H1 (cell line): ENCODE data around the gene ACSL6. TPM values are rescaled to one million over a fixed set of nuclear protein-coding genes. Genes with fewer than 3 reads are reported as not detected.

Experiments used
- CTCF ChIA-PET: fragments of 300-600 bp; sonication (Branson Sonifier 250); formaldehyde crosslinking; loops from one replicate; lab custom pipeline; 2021; ENCODE audit not compliant: partially characterized antibody; lab: Charles Lee
- POLR2A ChIA-PET: fragments of 300-600 bp; sonication (Branson Sonifier 250); formaldehyde crosslinking; loops from one replicate; lab custom pipeline; 2021; ENCODE audit warnings: inconsistent platforms; ENCODE audit not compliant: partially characterized antibody; lab: Charles Lee
- DNase-seq, 2 experiments: peaks; one replicate each; pipeline versions ENCODE4 v3.0.0 to v3.0.0-alpha.2; 2010 to 2022; ENCODE audit warnings: low spot score in 2 of 2, low read depth in 1 of 2, mixed read lengths in 1 of 2
- FAIRE-seq: peaks from 2 replicates; lab custom pipeline; 2011; peaks lifted over from hg19 to GRCh38; lab: Jason Lieb, UNC
- H2AFZ ChIP-seq: 2 replicates; pipeline ENCODE4 v1.8.1; 2012; ENCODE audit warnings: low read length, inconsistent platforms
- H2AK5ac ChIP-seq: 2 replicates; pipeline ENCODE4 v1.6.1; 2013; ENCODE audit warnings: low read depth, low read length
- H2BK120ac ChIP-seq: replicated peaks from 2 replicates; pipeline ENCODE3; 2013; ENCODE audit warnings: low read depth, low read length, inconsistent platforms
- H2BK12ac ChIP-seq: 2 replicates; pipeline ENCODE4 v1.6.1; 2013; ENCODE audit warnings: low read depth, low read length
- H2BK15ac ChIP-seq: 2 replicates; pipeline ENCODE4 v1.6.1; 2013; ENCODE audit warnings: low read length
- H2BK20ac ChIP-seq: 2 replicates; pipeline ENCODE4 v1.6.1; 2013; ENCODE audit warnings: low read length
- H2BK5ac ChIP-seq: 2 replicates; pipeline ENCODE4 v1.6.1; 2013; ENCODE audit warnings: low read depth, low read length
- H3K14ac ChIP-seq: 2 replicates; pipeline ENCODE4 v1.6.1; 2013; ENCODE audit warnings: inconsistent platforms; ENCODE audit not compliant: insufficient read length
- H3K18ac ChIP-seq: 2 replicates; pipeline ENCODE4 v1.6.1; 2013; ENCODE audit warnings: low read length; ENCODE audit errors: extremely low read depth
- H3K23ac ChIP-seq: 2 replicates; pipeline ENCODE4 v1.6.1; 2013; ENCODE audit warnings: inconsistent platforms; ENCODE audit not compliant: insufficient read length
- H3K23me2 ChIP-seq: 2 replicates; pipeline ENCODE4 v1.6.1; 2013; ENCODE audit warnings: low read depth, low read length
- H3K27ac ChIP-seq: 2 replicates; pipeline ENCODE4 v1.6.1; 2011; ENCODE audit warnings: low read depth, low read length, inconsistent platforms
- H3K27me3 ChIP-seq, 4 experiments: replicated peaks in 1 of 4; 1 replicate in 1 of 4; 2 replicates in 3 of 4; pipeline versions ENCODE4 v1.6.1 to v1.8.1; 2011 to 2013; ENCODE audit warnings: low read length in 3 of 4, mild to moderate bottlenecking in 3 of 4, inconsistent platforms in 2 of 4, mixed read lengths in 2 of 4, moderate library complexity in 1 of 4; ENCODE audit not compliant: control insufficient read depth in 3 of 4, insufficient read depth in 3 of 4; ENCODE audit errors: extremely low read depth in 1 of 4
- H3K36me3 ChIP-seq, 4 experiments: 2 replicates each; pipeline versions ENCODE4 v1.6.1 to v1.8.1; 2011 to 2013; ENCODE audit warnings: mild to moderate bottlenecking in 4 of 4, low read length in 3 of 4, moderate library complexity in 2 of 4, control low read depth in 1 of 4, inconsistent platforms in 1 of 4; ENCODE audit not compliant: insufficient read depth in 4 of 4, control insufficient read depth in 2 of 4
- H3K4ac ChIP-seq: replicated peaks from 2 replicates; pipeline ENCODE3; 2013; ENCODE audit warnings: low read length, low read depth, mixed read lengths, inconsistent platforms; ENCODE audit not compliant: insufficient read length
- H3K4me1 ChIP-seq, 4 experiments: replicated peaks in 1 of 4; 1 replicate in 1 of 4; 2 replicates in 3 of 4; pipeline versions ENCODE4 v1.6.1 to v1.8.1; 2011 to 2013; ENCODE audit warnings: low read length in 3 of 4, inconsistent platforms in 2 of 4, mixed read lengths in 1 of 4; ENCODE audit not compliant: insufficient read depth in 4 of 4, control insufficient read depth in 3 of 4
- H3K4me2 ChIP-seq, 2 experiments: 2 replicates each; pipeline versions ENCODE4 v1.6.1 to v1.8.1; 2011 to 2013; ENCODE audit warnings: low read depth in 2 of 2, low read length in 2 of 2, control low read depth in 1 of 2, inconsistent platforms in 1 of 2, mild to moderate bottlenecking in 1 of 2; ENCODE audit not compliant: insufficient read depth in 1 of 2
- H3K4me3 ChIP-seq, 4 experiments: fragments of 200-600, 300-600 bp in 1 of 4; sonication (generic), shearing (Covaris generic), sonication (Bioruptor Twin) in 1 of 4; 2 replicates each; pipeline versions ENCODE4 v1.5.1 to v1.8.1; 2011 to 2016; ENCODE audit warnings: low read length in 4 of 4, low read depth in 3 of 4, control low read depth in 2 of 4, inconsistent platforms in 2 of 4, mild to moderate bottlenecking in 2 of 4, mixed read lengths in 1 of 4, moderate library complexity in 1 of 4; ENCODE audit not compliant: insufficient read depth in 2 of 4; ENCODE audit errors: extremely low read depth in 1 of 4
- H3K56ac ChIP-seq: replicated peaks from 2 replicates; pipeline ENCODE3; 2013; ENCODE audit warnings: low read depth, mild to moderate bottlenecking, mixed read lengths, low read length, inconsistent platforms; ENCODE audit not compliant: insufficient read length
- H3K79me1 ChIP-seq: 2 replicates; pipeline ENCODE4 v1.6.1; 2013; ENCODE audit warnings: low read depth, low read length, control low read depth
- H3K79me2 ChIP-seq, 2 experiments: 2 replicates each; pipeline versions ENCODE4 v1.6.1 to v1.8.1; 2012 to 2013; ENCODE audit warnings: low read length in 2 of 2, mild to moderate bottlenecking in 2 of 2, inconsistent platforms in 1 of 2; ENCODE audit not compliant: insufficient read depth in 2 of 2, control insufficient read depth in 1 of 2
- H3K9ac ChIP-seq, 4 experiments: replicated peaks in 1 of 4; 1 replicate in 1 of 4; 2 replicates in 3 of 4; pipeline versions ENCODE4 v1.6.1 to v1.8.1; 2011 to 2013; ENCODE audit warnings: low read depth in 3 of 4, low read length in 3 of 4, control low read depth in 2 of 4, mild to moderate bottlenecking in 2 of 4, moderate library complexity in 2 of 4, inconsistent platforms in 1 of 4; ENCODE audit errors: extremely low read depth in 1 of 4
- H3K9me3 ChIP-seq, 2 experiments: 2 replicates each; pipeline versions ENCODE4 v1.6.1 to v1.8.1; 2012 to 2013; ENCODE audit warnings: mild to moderate bottlenecking in 2 of 2, moderate library complexity in 2 of 2, control low read depth in 1 of 2, inconsistent platforms in 1 of 2, low read depth in 1 of 2, low read length in 1 of 2, mixed read lengths in 1 of 2; ENCODE audit not compliant: insufficient read depth in 2 of 2
- H4K20me1 ChIP-seq, 2 experiments: replicated peaks in 1 of 2; 2 replicates each; pipeline versions ENCODE3 to v1.8.1; 2011 to 2013; ENCODE audit warnings: inconsistent platforms in 2 of 2, low read length in 2 of 2, mild to moderate bottlenecking in 1 of 2; ENCODE audit not compliant: insufficient read depth in 2 of 2, control insufficient read depth in 1 of 2
- H4K5ac ChIP-seq: 2 replicates; pipeline ENCODE4 v1.6.1; 2013; ENCODE audit warnings: low read length, low read depth, mixed read lengths, inconsistent platforms; ENCODE audit not compliant: insufficient read length
- H4K8ac ChIP-seq: 2 replicates; pipeline ENCODE4 v1.8.0; 2013; ENCODE audit warnings: mild to moderate bottlenecking, moderate library complexity, low read length, inconsistent platforms; ENCODE audit not compliant: insufficient read depth; ENCODE audit errors: extremely low read depth
- H4K91ac ChIP-seq: replicated peaks from 2 replicates; pipeline ENCODE3; 2013; ENCODE audit warnings: low read length, mixed read lengths, inconsistent platforms; ENCODE audit not compliant: insufficient read length
- CREB1 ChIP-seq: IDR thresholded peaks from 2 replicates; pipeline ENCODE4 v1.6.1; 2012; ENCODE audit warnings: inconsistent platforms
- E2F6 ChIP-seq: IDR thresholded peaks from 2 replicates; pipeline ENCODE4 v1.6.1; 2012; ENCODE audit warnings: inconsistent platforms
- EGR1 ChIP-seq: IDR thresholded peaks from 2 replicates; pipeline ENCODE4 v1.6.1; 2011; ENCODE audit warnings: low read depth, low read length, borderline replicate concordance
- EZH2 ChIP-seq: fragments of 200-600 bp; sonication (generic); IDR thresholded peaks from 2 replicates; pipeline ENCODE4 v1.7.1; 2012; ENCODE audit warnings: low read depth, mild to moderate bottlenecking, moderate library complexity, low read length, inconsistent platforms; ENCODE audit not compliant: severe bottlenecking
- KDM5A ChIP-seq: fragments of 200-600 bp; IDR thresholded peaks from 2 replicates; pipeline ENCODE4 v1.7.1; 2012; ENCODE audit warnings: mild to moderate bottlenecking, low read length, inconsistent platforms, mixed read lengths
- RAD21 ChIP-seq, 2 experiments: IDR thresholded peaks in 1 of 2; conservative IDR thresholded peaks in 1 of 2; 2 replicates each; pipeline ENCODE4 v1.6.1; 2011; ENCODE audit warnings: low read depth in 2 of 2, low read length in 2 of 2, improper control_type of control experiment in 1 of 2, inconsistent platforms in 1 of 2, mild to moderate bottlenecking in 1 of 2, moderate library complexity in 1 of 2
- RXRA ChIP-seq: IDR thresholded peaks from 2 replicates; pipeline ENCODE4 v1.6.1; 2011; ENCODE audit warnings: low read depth, mild to moderate bottlenecking, low read length, moderate library complexity; ENCODE audit not compliant: insufficient read depth
- ZNF274 ChIP-seq: IDR thresholded peaks from 2 replicates; pipeline ENCODE4 v1.7.0; 2012; ENCODE audit warnings: low read length, borderline replicate concordance; ENCODE audit errors: extremely low read depth
- WGBS, 2 experiments: shearing (Covaris generic) in 1 of 2; methylation state at CpG; one replicate each; pipeline versions ENCODE4 v1.1.6 to v1.1.7; 2013 to 2015; ENCODE audit warnings: low lambda C conversion rate in 2 of 2, mixed read lengths in 2 of 2, inconsistent platforms in 1 of 2, low coverage in 1 of 2, missing lambda C conversion rate in 1 of 2; ENCODE audit not compliant: insufficient replicate concordance in 2 of 2, insufficient coverage in 1 of 2, insufficient read length in 1 of 2; ENCODE audit errors: extremely low coverage in 1 of 2, missing lambda C conversion rate in 1 of 2; 5-methylcytosine and 5-hydroxymethylcytosine counted together
- polyA plus RNA-seq, 7 experiments: library from polyadenylated mRNA; depleted of rRNA in 3 of 7; stranded (reverse) in 5 of 7; unstranded in 2 of 7; fragments of >200 nt in 5 of 7; fragments of 200-250 nt in 2 of 7; gene quantifications; 1 replicate in 5 of 7; 2 replicates in 1 of 7; 4 replicates in 1 of 7; pipeline versions ENCODE4 v1.2.1 to v1.2.3, GENCODE V29; 2011 to 2013; ENCODE audit warnings: missing spikeins in 2 of 7, mixed read lengths in 2 of 7
- total RNA-seq: library from RNA; stranded (reverse); fragmentation: NEBNext Ultra II Directional; extraction: Animal tissue kit (Norgen Biotek cat#: 25700); gene quantifications from 2 replicates; pipeline ENCODE4 v1.2.1, GENCODE V29; 2021

Gene ACSL6
- total and polyA plus RNA-seq, 2 of the 8 experiments (the other 6 are each of a cell fraction or from before 2014, with no cell fraction given), result 2.3 to 2.4 TPM

DNA sequence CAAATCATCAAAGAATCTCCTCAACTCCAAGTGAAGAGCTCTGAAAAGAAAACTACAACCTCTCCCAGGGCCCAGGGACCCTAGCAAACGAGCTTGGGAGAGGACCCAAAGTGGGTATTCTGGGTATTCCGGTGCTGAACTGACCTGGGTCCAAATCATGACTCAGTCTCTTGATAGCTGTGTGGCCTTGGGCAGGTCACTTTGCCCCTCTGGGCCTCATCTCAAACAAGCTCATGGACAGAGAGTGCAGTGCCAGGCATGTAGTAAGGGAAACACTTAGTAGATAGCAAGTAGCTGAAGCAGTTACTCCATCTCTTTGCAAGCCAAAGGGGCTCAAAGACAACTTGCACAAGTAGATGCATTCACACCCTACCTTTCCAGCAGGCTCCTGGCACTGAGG lies 12.4 kb downstream of the ACSL6 start:
- H3K9me3 ChIP-seq, result no peaks in the 10 kb centered on the region
- H3K9ac ChIP-seq, result no peak overlapping the region
- H2BK12ac ChIP-seq, result no peak overlapping the region; the same call in 1 of the 2 replicates
- H2BK120ac ChIP-seq, result no peak overlapping the region
- no peak overlapping the region for H3K18ac ChIP-seq
- ChIA-PET POLR2A (interaction anchor here (1.6 kb wide), 1 partner anchor 11 kb away, joined by 3 read pairs; no protein-coding TSS in a partner anchor), CTCF (interaction anchor here (1.0 to 3.1 kb wide), 5 partner anchors 8 to 409 kb away, joined by 3 to 9 read pairs (median 4); partner anchors contain the start of gene ACSL6)
- H4K20me1 ChIP-seq, result no peaks in the 10 kb centered on the region
- H2AFZ ChIP-seq, result peak overlapping the region; percentile 3; the same call in 1 of the 2 replicates
- no peak overlapping the region for H3K14ac ChIP-seq
- H4K5ac ChIP-seq, result no peak overlapping the region
- no peaks in the 10 kb centered on the region for H3K36me3 ChIP-seq
- no peak overlapping the region for H3K4me2 ChIP-seq
- 0 out of 2 replicates have a peak overlapping the region, but pooled peaks have one; percentile 43 for H2BK20ac ChIP-seq
- H3K27ac ChIP-seq, result no peak overlapping the region
- H2BK15ac ChIP-seq, result no peak overlapping the region
- no peaks in the 10 kb centered on the region for H3K23me2 ChIP-seq
- no peak overlapping the region for H3K4me3 ChIP-seq
- no peak overlapping the region for H2AK5ac ChIP-seq
- H3K56ac ChIP-seq, result no peak overlapping the region
- no peaks in the 10 kb centered on the region for H3K79me2 ChIP-seq
- peaks cover 6 to 35% (median 28%) of the 10 kb centered on the region in 4 experiments for H3K4me1 ChIP-seq
- H3K79me1 ChIP-seq, result no peaks in the 10 kb centered on the region
- TF ChIP-seq RAD21 (IDR thresholded peaks at IDR 0.05 in 1 of 2, conservative IDR thresholded peaks at IDR 0.05 in 1 of 2; ENCODE audit: low read depth in 2 of 2, low read length in 2 of 2) (no peak), CREB1 (no peak), EGR1 (no peak), E2F6 (no peak), RXRA (no peak), ZNF274 (no peak), EZH2 (no peak), KDM5A (no peak)
- peaks cover 0 to 6% (median 1%) of the 10 kb centered on the region in 4 experiments; a peak in 2 of 7 replicates for H3K27me3 ChIP-seq
- no peak for FAIRE-seq
- no peak overlapping the region for H2BK5ac ChIP-seq
- 88% methylated on average over 2 of the region's 2 CpGs; no CpG with 5 or more reads in 1 of the 2 experiments for WGBS, 2 experiments
- no peak overlapping the region for H4K8ac ChIP-seq
- no peak overlapping the region for H4K91ac ChIP-seq
- no peak for DNase-seq
- H3K23ac ChIP-seq, result no peak overlapping the region
- no peak overlapping the region for H3K4ac ChIP-seq
